Inferior parietal cortex (tissue), 1 donor: ENCODE results near the gene KLC1.
"Not testable (repeated sequence)": the region's sequence is repeated elsewhere in the genome, so short reads cannot be mapped to it uniquely, and the experiment has no call there.

ENCODE experiments used
- DNase-seq: peaks from one replicate; pipeline ENCODE4 v3.0.0-alpha.2; 2016; ENCODE audit errors: extremely low spot score

The KLC1 gene

DNA sequence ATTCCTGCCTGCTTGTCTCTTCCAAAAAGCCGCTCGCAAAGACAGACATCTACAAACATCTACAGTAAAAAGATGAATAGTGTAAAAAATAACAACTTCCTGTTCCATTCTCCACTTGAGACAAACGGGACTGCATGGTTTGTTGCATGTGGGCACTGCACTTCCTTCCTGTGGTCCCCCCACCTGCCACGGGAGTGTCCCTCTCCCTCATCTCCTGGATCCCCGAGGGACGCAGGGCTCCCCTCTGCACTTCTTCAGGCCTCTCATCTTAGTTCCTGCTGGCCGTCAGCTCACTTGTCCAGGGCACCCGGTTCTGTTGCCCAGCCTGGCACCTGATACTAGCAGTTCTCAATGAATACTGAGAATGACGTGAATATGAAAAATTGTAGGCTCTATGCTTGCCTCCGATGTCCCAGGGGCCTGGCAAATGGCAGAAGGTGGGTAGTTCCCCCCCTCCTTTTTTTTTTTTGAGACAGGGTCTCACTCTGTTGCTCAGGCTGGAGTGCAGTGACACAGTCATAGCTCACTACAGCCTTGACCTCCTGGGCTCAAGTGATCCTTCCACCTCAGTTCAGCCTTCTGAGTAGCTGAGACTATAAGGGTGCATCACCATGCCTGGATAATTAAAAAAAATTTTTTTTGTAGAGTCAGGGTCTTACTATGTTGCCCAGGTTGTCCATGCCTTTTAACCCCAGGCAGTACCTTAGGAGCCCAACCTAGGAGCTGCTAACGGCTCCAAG lies 3.5 kb upstream of the KLC1 start:
- no peak for DNase-seq

- DNase-seq, result no peak
These were observed 2.7 kb upstream of the KLC1 start for GRCh38 chr14:103626146-103626850.

DNA sequence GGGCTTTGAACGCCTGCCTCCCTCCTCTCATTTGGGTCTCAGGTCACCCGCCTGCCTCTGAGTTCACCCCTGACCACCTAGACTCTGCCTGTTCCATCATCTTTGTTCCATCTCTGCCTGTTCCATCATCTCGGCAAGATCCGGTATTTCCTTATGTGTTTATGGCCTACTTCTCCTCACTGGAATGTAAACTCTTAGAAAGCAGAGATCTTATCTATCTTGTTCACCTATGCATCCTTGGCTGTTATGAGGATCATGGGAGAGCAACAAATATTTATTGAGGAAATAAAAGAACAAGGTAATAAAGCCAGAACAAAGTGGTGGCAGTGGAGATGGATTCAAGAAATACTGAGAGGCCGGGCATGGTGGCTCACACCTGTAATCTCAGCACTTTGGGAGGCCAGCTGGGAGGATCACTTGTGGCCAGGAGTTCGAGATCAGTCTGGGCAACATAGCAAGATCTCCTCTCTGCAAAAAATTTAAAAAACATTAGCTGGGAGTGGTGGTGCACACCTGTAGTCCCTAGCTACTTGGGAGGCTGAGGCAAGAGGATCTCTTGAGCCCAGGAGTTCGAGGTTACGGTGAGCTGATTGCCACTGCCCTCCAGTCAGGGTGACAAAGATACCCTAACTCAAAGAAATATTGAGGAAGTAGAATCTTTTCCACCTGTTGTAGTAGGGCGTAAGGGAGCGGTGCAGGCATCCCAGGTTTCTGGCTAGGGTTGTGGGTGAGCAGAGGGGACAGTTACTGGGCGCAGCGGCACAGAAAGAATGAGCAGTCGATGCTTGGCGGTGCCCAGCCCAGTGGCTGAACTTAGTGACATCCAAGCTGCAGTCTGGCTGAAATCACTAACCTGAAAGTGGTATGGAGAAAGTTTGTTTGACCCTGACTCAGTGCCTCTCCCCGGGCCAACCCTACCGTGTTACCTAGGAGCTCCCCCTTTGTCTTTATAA lies 1.7 kb upstream of the KLC1 start:
- DNase-seq, result no peak

DNA sequence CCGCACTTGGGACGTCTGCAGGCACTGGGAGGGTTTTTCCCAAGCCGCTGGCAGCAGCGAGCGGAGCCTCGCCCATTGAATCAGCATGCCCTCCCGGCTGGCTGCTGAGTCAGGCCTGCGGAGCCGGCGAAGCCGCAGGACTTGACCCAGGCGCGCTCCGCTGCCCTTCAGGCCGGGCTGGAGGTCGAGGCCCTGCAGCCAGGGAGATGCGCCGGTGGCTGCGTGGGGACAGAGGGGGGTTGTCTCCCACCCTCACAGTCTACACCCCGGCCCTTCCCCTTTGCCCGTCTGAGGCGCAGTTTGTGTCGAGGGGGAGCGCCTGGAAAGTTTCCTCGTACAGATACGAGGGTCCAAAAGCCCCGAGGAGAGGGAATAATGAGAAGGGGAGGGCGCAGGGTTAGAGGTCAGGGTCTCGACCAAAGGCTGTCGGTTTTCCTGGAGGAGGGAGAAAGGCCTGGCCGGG lies 759 bp upstream of the KLC1 start:
- DNase-seq, result no peak

DNA sequence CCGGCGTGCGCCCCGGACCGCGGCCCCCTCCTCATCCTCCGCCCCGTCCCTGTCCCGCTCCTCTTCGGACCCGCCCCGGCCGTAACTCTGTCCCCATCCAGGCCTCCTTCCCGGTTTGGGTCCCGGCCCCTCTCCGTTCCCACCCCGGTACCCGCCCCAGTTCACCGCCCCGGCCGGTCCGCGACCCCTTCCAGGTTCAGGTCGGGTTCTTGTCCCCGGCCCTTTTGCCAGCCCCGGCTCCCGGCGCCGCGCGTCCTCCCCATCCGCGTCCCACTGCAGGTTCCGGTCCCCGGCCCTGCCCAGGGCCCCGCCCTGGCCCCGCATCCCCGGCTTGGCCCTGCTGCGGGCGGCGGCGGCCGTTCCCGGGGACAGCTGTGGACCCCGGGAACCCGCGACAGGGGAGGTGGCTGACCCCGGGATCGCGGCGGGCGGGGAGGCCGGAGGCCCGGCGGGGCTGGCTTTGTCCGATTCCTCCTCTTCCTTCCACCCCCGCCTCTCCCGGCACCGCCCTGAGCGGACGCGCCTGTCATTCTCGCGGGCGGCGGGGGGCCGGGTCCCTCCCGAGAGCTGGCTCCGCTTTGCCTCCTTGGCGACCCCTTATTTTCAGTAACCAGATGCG lies 601 bp downstream of the KLC1 start:
- no peak for DNase-seq

GRCh38 chr14:103630364-103631108 lies 1.5 kb downstream of the KLC1 start:
- no peak for DNase-seq

DNA sequence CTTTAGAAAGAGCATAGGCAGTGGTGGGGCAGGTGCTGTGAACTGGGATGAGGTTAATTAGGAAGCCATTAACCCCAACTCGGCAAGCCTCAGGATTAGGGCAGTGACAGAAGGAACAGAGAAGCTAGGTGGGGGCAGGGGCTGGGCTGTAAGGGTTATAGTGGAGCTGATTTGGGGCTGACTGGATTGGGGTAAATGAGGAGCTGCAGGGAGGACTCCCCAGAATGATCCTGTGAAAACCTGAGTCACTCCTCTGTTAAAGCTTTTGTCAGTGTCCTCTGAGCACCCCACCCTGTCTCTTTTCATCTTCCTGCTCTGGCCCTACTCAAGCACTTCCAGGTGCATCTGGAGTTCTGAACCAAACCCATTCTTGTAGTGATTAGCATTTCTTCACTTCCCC lies 4.4 kb downstream of the KLC1 start:
- DNase-seq, result no peak

DNA sequence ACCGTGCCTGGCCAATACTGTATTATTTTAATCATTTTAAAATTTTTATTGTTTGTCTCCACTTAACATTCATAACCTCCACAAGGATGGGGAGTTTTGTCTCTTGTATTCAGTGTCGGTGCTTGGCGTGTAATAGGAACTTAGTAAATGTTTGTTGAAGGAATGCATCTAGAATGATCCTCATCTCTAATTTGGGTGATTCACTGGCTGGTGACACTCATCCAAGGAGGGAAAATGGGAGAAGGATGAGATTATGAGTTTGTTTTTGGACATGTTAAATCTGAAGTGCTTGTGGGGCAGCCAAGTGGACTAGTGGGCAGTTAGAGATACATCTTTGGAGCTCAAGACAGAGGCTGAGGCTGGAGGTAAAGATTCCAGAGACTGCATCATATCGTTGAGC lies 5.1 kb downstream of the KLC1 start:
- no peak for DNase-seq

DNA sequence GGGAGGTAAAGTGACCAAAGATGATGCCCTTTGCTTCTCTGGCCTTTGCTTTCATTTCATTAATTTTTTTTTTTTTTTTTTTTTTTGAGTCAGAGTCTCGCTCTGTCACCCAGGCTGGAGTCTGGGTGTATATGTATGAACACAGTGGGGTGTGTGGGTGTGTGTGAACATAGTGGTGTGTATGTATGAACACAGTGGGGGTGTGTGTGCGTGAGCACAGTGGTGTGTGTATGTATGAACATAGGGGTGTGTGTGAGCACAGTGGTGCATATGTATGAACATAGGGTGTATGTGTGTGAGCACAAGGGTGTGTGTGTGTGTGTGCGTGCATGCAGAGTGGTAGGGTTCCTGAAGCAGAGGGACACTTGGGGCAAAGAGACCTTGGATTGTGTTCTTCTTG lies 9.6 kb downstream of the KLC1 start:
- DNase-seq, result no peak

- no peak for DNase-seq
These were observed 12.2 kb downstream of the KLC1 start for GRCh38 chr14:103641161-103641560.

DNA sequence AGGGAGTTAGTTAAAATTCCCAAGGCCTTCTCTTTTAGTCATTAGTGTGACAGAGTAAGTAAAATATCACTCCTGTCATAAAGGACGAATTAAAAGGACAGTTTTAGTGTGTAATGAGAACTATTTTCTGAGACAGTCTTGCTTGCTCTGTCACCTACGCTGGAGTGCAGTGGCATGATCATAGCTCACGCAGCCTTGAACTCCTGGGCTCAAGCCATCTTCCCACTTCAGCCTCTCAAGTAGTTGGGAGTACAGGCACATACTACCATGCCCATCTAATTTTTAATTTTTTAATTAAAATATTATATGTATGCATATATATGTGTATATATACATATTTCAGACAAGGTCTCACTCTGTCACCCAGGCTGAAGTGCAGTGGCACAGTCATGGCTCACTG lies 17.2 kb downstream of the KLC1 start:
- DNase-seq, result no peak

DNA sequence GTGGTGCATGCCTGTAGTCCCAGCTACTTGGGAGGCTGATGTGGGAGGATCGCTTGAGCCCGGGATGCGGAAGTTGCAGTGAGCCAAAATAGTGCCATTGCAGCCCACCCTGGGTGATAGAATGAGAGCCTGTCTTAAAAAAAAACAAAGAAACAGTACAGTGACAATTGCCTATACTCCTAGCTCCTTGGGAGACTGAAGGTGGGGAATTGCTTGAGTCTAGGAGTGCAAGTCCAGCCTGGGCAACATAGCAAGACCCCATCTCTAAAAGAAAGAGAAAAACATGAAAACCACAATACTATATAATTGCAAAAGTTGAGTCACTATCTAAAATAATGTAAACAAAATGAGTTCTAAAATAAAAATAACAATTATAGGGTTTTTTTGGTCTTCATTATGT lies 20.0 kb downstream of the KLC1 start:
- DNase-seq, result no peak

- DNase-seq, result no peak
These were observed 21.2 kb downstream of the KLC1 start for GRCh38 chr14:103650213-103650612.

DNA sequence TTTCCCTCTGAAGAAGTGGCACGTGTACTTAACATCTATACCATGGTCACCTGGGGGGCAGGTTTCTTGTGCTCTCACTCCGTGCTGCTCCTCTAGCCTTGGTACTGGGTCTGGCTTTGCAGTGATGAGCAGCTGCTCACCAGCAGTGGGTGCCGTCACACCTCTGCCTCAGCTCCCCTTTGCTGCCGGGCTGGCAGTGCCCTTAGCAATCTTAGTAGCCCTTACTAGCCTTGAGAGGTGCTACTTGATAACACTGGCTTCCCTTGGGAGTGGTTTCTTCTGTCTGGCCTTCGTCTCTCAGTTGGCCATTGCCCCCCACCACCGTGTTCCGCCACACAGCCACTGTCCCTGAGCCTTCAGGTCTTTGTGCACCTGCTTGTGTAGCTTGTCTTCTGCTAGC lies 22.6 kb downstream of the KLC1 start:
- DNase-seq, result no peak

- DNase-seq, result no peak
These were observed 23.8 kb downstream of the KLC1 start for GRCh38 chr14:103652806-103653205.

GRCh38 chr14:103653336-103653735 lies 24.3 kb downstream of the KLC1 start:
- DNase-seq, result not testable (repeated sequence)

DNA sequence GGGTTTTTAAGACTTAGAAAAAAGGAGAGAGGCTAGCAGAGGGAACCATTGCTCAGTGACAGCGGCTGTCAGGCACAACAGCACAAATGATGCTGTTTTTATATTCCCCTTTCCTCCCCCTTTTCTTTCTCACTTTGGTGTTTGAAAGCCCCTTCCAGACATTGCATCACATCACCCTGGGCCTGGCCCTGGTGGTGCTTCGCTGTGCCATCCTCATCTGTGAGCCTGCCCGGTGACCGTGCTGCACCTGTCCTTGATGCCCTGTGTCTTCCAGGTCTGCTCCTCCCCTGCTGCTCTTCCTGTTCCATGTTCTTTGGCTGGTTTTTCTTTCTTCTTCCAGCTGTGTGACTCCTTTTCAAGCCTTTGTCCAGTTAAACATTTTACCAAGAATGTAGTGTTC lies 24.8 kb downstream of the KLC1 start:
- DNase-seq, result no peak

GRCh38 chr14:103654619-103655018 lies 25.6 kb downstream of the KLC1 start:
- no peak for DNase-seq

DNA sequence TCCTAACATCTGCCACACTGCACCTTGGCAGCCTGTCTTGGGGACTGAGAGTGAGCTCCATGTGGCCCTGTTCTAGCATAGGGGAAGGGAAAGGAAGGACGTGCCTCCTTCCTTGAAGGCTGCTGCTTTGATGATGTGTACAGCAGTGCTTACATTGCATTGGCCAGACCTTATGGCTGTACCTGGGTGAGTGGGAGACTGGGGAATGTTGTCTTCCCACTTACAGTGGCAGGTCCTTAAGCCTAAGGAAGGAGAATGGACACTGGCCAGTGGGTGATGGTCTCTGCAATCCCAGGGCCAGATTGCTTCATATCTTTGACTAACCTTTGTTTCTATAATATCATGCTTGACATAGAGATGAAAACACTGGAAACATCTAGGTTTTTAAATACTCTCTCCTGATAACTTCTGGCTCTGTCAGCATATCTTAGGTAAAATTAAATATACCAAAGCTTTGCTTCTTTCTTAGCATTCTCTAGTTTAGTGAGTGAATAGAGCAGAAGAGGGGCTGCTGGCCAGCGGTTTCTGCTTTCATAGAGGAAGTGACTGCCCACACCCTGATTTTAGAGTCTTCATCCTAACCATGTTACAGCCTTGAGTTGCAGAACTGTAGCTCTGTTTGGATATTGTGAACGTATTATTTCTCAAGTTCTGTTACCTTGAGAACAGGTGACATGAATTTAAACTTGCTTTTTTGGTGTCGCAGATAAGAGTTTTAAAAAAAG lies 27.2 kb downstream of the KLC1 start:
- no peak for DNase-seq

DNA sequence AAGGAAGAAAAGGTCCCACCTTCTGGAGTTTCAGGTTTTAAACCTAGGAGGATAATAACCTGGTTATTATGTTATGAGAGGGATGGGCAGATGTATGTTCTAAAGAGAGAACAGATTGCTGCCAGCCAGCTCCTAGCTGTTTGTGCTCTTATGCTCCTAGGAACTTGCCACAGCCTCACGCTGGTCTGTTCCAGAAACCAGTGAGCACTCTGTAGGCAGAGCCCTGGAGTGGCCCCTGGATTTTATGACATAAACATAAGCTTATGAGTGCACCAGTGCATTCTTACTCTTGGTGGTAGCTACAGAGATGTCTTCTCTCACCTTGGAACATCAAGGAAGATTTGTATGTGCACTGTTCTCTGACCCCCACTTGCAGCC lies 27.7 kb downstream of the KLC1 start:
- no peak for DNase-seq

DNA sequence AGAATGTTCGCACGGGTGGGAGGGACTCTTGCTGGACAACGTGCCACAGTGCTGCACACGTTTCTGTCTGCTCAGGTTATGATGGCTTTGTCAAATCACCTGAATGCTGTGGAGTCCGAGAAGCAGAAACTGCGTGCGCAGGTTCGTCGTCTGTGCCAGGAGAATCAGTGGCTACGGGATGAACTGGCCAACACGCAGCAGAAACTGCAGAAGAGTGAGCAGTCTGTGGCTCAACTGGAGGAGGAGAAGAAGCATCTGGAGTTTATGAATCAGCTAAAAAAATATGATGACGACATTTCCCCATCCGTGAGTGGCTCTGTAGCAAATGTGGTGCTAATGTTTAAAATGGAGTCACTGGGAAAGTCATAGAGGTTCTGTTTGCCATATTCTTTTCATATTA lies 28.5 kb downstream of the KLC1 start:
- DNase-seq, result peak; percentile 47
